IMR-90 (cell line): ENCODE measurements around the gene SENP2. TPM values are rescaled to one million over a fixed set of nuclear protein-coding genes. Genes with fewer than 3 reads are reported as not detected.
A peak's percentile ranks its signal among the peaks of the same experiment; 100 is the strongest.

Experiments used
- ATAC-seq: fragments of 200-7000 bp; cut with Tn5 transposase; 2 replicates; pipeline ENCODE4 v1.9.1; 2020; ENCODE audit warnings: low read depth, mild to moderate bottlenecking, moderate library complexity
- BruUV-seq: library from RNA; stranded (reverse); fragments of 400-500 nt; replicated peaks from 2 replicates; lab custom pipeline; 2021; lab: Mats Ljungman, UMichigan
- CTCF ChIA-PET: fragments of 300-600 bp; formaldehyde crosslinking; extraction: SDS; loops from one replicate; lab custom pipeline; 2021; ENCODE audit warnings: antibody characterized with exemption; lab: Yijun Ruan, JAX
- POLR2A ChIA-PET: fragments of 300-600 bp; sonication (Branson Sonifier 250); formaldehyde crosslinking; loops from one replicate; lab custom pipeline; 2022; ENCODE audit warnings: antibody characterized with exemption; ENCODE audit not compliant: unreplicated experiment; lab: Charles Lee
- DNase-seq: peaks from one replicate; pipeline ENCODE4 v3.0.0; 2013
- H2AFZ ChIP-seq: replicated peaks from 2 replicates; pipeline ENCODE3; 2013; ENCODE audit warnings: low read length, mild to moderate bottlenecking; ENCODE audit not compliant: poor library complexity
- H2AK5ac ChIP-seq: 2 replicates; pipeline ENCODE4 v1.6.1; 2013; ENCODE audit warnings: low read depth, low read length, inconsistent platforms
- H2AK9ac ChIP-seq: replicated peaks from 2 replicates; pipeline ENCODE3; 2013; ENCODE audit warnings: mild to moderate bottlenecking, low read depth, low read length, moderate library complexity; ENCODE audit not compliant: poor library complexity
- H2BK120ac ChIP-seq: 2 replicates; pipeline ENCODE4 v1.6.1; 2013; ENCODE audit warnings: low read depth, low read length, inconsistent platforms
- H2BK15ac ChIP-seq: 3 replicates; pipeline ENCODE4 v1.6.1; 2013; ENCODE audit warnings: low read depth, low read length, inconsistent platforms
- H2BK20ac ChIP-seq: 2 replicates; pipeline ENCODE4 v1.6.1; 2013; ENCODE audit warnings: low read depth, mild to moderate bottlenecking, inconsistent platforms, low read length, moderate library complexity
- H2BK5ac ChIP-seq: 2 replicates; pipeline ENCODE4 v1.6.1; 2013; ENCODE audit warnings: mild to moderate bottlenecking, low read depth, low read length, inconsistent platforms; ENCODE audit not compliant: poor library complexity, severe bottlenecking
- H3K14ac ChIP-seq: replicated peaks from 2 replicates; pipeline ENCODE4 v1.6.1; 2013; ENCODE audit warnings: low read depth, low read length, inconsistent platforms
- H3K18ac ChIP-seq: 2 replicates; pipeline ENCODE4 v1.6.1; 2013; ENCODE audit warnings: low read depth, low read length, control low read depth
- H3K23ac ChIP-seq: 2 replicates; pipeline ENCODE4 v1.6.1; 2013; ENCODE audit warnings: low read depth, low read length, inconsistent platforms
- H3K27ac ChIP-seq: 2 replicates; pipeline ENCODE4 v1.5.1; 2013; ENCODE audit warnings: mild to moderate bottlenecking, control low read depth, low read length; ENCODE audit not compliant: insufficient read depth
- H3K27me3 ChIP-seq: 2 replicates; pipeline ENCODE4 v1.6.1; 2013; ENCODE audit warnings: low read length; ENCODE audit not compliant: control insufficient read depth, insufficient read depth
- H3K36me3 ChIP-seq: 2 replicates; pipeline ENCODE4 v1.6.1; 2013; ENCODE audit warnings: low read length, mixed read lengths; ENCODE audit not compliant: control insufficient read depth, insufficient read depth
- H3K4ac ChIP-seq: 2 replicates; pipeline ENCODE4 v1.6.1; 2013; ENCODE audit warnings: low read depth, low read length, inconsistent platforms
- H3K4me1 ChIP-seq: 2 replicates; pipeline ENCODE4 v1.6.1; 2013; ENCODE audit warnings: low read length, mixed read lengths; ENCODE audit not compliant: control insufficient read depth, insufficient read depth
- H3K4me2 ChIP-seq: 2 replicates; pipeline ENCODE4 v1.6.1; 2013; ENCODE audit warnings: low read depth, mild to moderate bottlenecking, control low read depth, low read length, moderate library complexity
- H3K4me3 ChIP-seq: 2 replicates; pipeline ENCODE4 v1.5.1; 2013; ENCODE audit warnings: low read depth, mild to moderate bottlenecking, control low read depth, low read length, moderate library complexity; ENCODE audit not compliant: insufficient read depth
- H3K56ac ChIP-seq: 2 replicates; pipeline ENCODE4 v1.6.1; 2013; ENCODE audit warnings: low read length, inconsistent platforms; ENCODE audit not compliant: insufficient read depth; ENCODE audit errors: extremely low read depth
- H3K79me1 ChIP-seq, 2 experiments: 2 replicates each; pipeline ENCODE4 v1.6.1; 2013; ENCODE audit warnings: low read length in 2 of 2, inconsistent platforms in 1 of 2, low read depth in 1 of 2
- H3K9ac ChIP-seq: 2 replicates; pipeline ENCODE4 v1.6.1; 2013; ENCODE audit warnings: low read depth, low read length, control low read depth
- H3K9me1 ChIP-seq: 2 replicates; pipeline ENCODE4 v1.6.1; 2013; ENCODE audit warnings: low read length, inconsistent platforms; ENCODE audit not compliant: insufficient read depth
- H3K9me3 ChIP-seq: 2 replicates; pipeline ENCODE4 v1.6.1; 2013; ENCODE audit warnings: low read length; ENCODE audit not compliant: control insufficient read depth, insufficient read depth
- H4K20me1 ChIP-seq: 2 replicates; pipeline ENCODE4 v1.6.1; 2013; ENCODE audit warnings: low read length, inconsistent platforms; ENCODE audit not compliant: insufficient read depth
- H4K5ac ChIP-seq: 2 replicates; pipeline ENCODE4 v1.6.1; 2013; ENCODE audit warnings: mild to moderate bottlenecking, low read depth, low read length, control low read depth
- H4K8ac ChIP-seq, 2 experiments: 2 replicates each; pipeline ENCODE4 v1.6.1; 2013; ENCODE audit warnings: low read depth in 2 of 2, low read length in 2 of 2, control low read depth in 1 of 2, inconsistent platforms in 1 of 2
- H4K91ac ChIP-seq: 2 replicates; pipeline ENCODE4 v1.6.1; 2013; ENCODE audit warnings: low read depth, low read length, inconsistent platforms; ENCODE audit not compliant: insufficient read depth
- BHLHE40 ChIP-seq: fragments of 150-350 bp; IDR thresholded peaks from 2 replicates; pipeline ENCODE4 v1.6.1; 2016; ENCODE audit warnings: mild to moderate bottlenecking, low read depth, low read length
- CEBPB ChIP-seq: IDR thresholded peaks from 2 replicates; pipeline ENCODE4 v1.6.1; 2012; ENCODE audit warnings: low read depth, low read length, improper control_type of control experiment
- RCOR1 ChIP-seq: IDR thresholded peaks from 2 replicates; pipeline ENCODE4 v1.6.1; 2012; ENCODE audit warnings: mild to moderate bottlenecking, low read length, improper control_type of control experiment; ENCODE audit not compliant: insufficient replicate concordance
- WGBS, 2 experiments: methylation state at CpG; one replicate each; pipeline versions ENCODE4 v1.1.5 to v1.1.7; 2013; ENCODE audit warnings: missing lambda C conversion rate in 2 of 2; ENCODE audit not compliant: insufficient read length in 1 of 2; ENCODE audit errors: extremely low coverage in 2 of 2; 5-methylcytosine and 5-hydroxymethylcytosine counted together
- dilution Hi-C: fragments of 300-500 bp; cut with HindIII; formaldehyde crosslinking; loops from one replicate; pipeline ENCODE4 v1.14.3; 2018; ENCODE audit warnings: low sequenced_read_pairs; ENCODE audit not compliant: unreplicated experiment
- in situ Hi-C: fragments of 300-500 bp; cut with MboI; formaldehyde crosslinking; loops from 3 replicates; pipeline ENCODE4 v1.14.3; 2019; ENCODE audit warnings: low sequenced_read_pairs, inconsistent platforms, mixed read lengths
- intact Hi-C: fragments of 100-400 bp; cut with micrococcal nuclease; formaldehyde crosslinking; loops from 2 replicates; pipeline ENCODE4 v1.10.0; 2022
- polyA plus RNA-seq, 3 experiments: library from polyadenylated mRNA; depleted of rRNA; stranded (reverse); fragments of >200 nt; gene quantifications; 2 replicates each; pipeline ENCODE4 v1.2.3, GENCODE V29; 2012; ENCODE audit warnings: low replicate concordance in 1 of 3
- total RNA-seq: library from RNA; depleted of rRNA; stranded (reverse); fragments of >200 nt; gene quantifications from 2 replicates; pipeline ENCODE4 v1.2.3, GENCODE V29; 2012

The SENP2 gene
- total and polyA plus RNA-seq, 2 of the 4 experiments (the other 2 are of a cell fraction): 9.4 to 15.2 TPM

GRCh38 chr3:185537369-185537970 lies 48.6 kb upstream of the SENP2 start:
- Histone ChIP-seq H3K14ac (no peak overlapping the region), H3K56ac (no peak overlapping the region), H3K9me1 (no peaks in the 10 kb centered on the region; the same call in 1 of the 2 replicates), H3K4ac (no peak overlapping the region), H3K27ac (no peak overlapping the region), H3K4me3 (no peak overlapping the region), H2AFZ (peak overlapping the region; percentile 52), H3K4me1 (no peaks in the 10 kb centered on the region), H3K4me2 (no peak overlapping the region), H4K91ac (no peak overlapping the region), H3K9me3 (no peaks in the 10 kb centered on the region), H2BK15ac (no peak overlapping the region), H4K5ac (no peak overlapping the region), H2AK5ac (no peak overlapping the region), H4K8ac (no peak overlapping the region; a peak in 1 of 4 replicates), H4K20me1 (no peaks in the 10 kb centered on the region), H3K36me3 (no peaks in the 10 kb centered on the region), H2BK120ac (no peak overlapping the region), H2AK9ac (no peak overlapping the region), H3K27me3 (peaks cover 7% of the 10 kb centered on the region; the same call in 1 of the 2 replicates), H3K18ac (no peak overlapping the region), H2BK5ac (no peak overlapping the region), H2BK20ac (no peak overlapping the region), H3K9ac (no peak overlapping the region), H3K23ac (no peak overlapping the region; the same call in 1 of the 2 replicates), H3K79me1 (no peaks in the 10 kb centered on the region)
- DNase-seq (peak; percentile 80), ATAC-seq (peak; percentile 85)
- TF ChIP-seq RCOR1 (peak; percentile 59), BHLHE40 (no peak), CEBPB (peak; percentile 88)
- in situ Hi-C loops: no loop called here
- intact Hi-C loops: no loop called here
- WGBS, 2 experiments: no CpG with 5 or more reads among the region's 9 CpGs
- ChIA-PET POLR2A (no interaction called here), CTCF (no interaction called here)
- no TSS peak for BruUV-seq
- dilution Hi-C loops: no loop called here
